Keratinocyte (primary cell): ENCODE measurements around the gene TTC3.

Experiments used
- CTCF ChIP-seq, 3 experiments: IDR thresholded peaks in 1 of 3; conservative IDR thresholded peaks in 1 of 3; optimal IDR thresholded peaks in 1 of 3; 2 replicates in 2 of 3; 3 replicates in 1 of 3; pipeline versions ENCODE3 to v1.5.1; 2011; ENCODE audit warnings: low read length in 3 of 3, mild to moderate bottlenecking in 3 of 3, moderate library complexity in 2 of 3, control low read depth in 1 of 3, inconsistent platforms in 1 of 3; ENCODE audit not compliant: insufficient read depth in 2 of 3; ENCODE audit errors: extremely low read depth in 1 of 3
- EZH2 ChIP-seq: IDR thresholded peaks from one replicate; pipeline ENCODE4 v1.6.1; 2012; ENCODE audit warnings: inconsistent platforms, mild to moderate bottlenecking, low read length, moderate library complexity

GRCh38 chr21:37085726-37086125, 12.7 kb downstream of the TTC3 start:
- TF ChIP-seq CTCF (optimal IDR thresholded peaks at IDR 0.05 in 1 of 3, IDR thresholded peaks at IDR 0.05 in 1 of 3, conservative IDR thresholded peaks at IDR 0.05 in 1 of 3; ENCODE audit: extremely low read depth in 1 of 3, insufficient read depth in 2 of 3, low read length in 3 of 3) (no peak), EZH2 (no peak)
